Large intestine (tissue), 3 donors: ENCODE measurements around the gene KSR1. TPM values are rescaled to one million over a fixed set of nuclear protein-coding genes. Genes with fewer than 3 reads are reported as not detected.

Source experiments
- DNase-seq, 2 donors: peaks; one replicate each; pipeline versions ENCODE4 v3.0.0 to v3.0.0-alpha.2; 2013
- H3K27ac ChIP-seq: one replicate; pipeline ENCODE4 v1.5.1; 2013; ENCODE audit warnings: low read length
- H3K27me3 ChIP-seq: 2 replicates; pipeline ENCODE4 v1.6.1; 2013; ENCODE audit warnings: low read length; ENCODE audit not compliant: control insufficient read depth, insufficient read depth
- H3K36me3 ChIP-seq: 2 replicates; pipeline ENCODE4 v1.6.1; 2013; ENCODE audit warnings: low read length; ENCODE audit not compliant: control insufficient read depth, insufficient read depth
- H3K4me1 ChIP-seq: one replicate; pipeline ENCODE4 v1.6.1; 2013; ENCODE audit warnings: low read length; ENCODE audit not compliant: control insufficient read depth, insufficient read depth
- H3K4me3 ChIP-seq: one replicate; pipeline ENCODE4 v1.5.1; 2013; ENCODE audit warnings: low read length
- H3K9me3 ChIP-seq: one replicate; pipeline ENCODE4 v1.6.1; 2013; ENCODE audit warnings: mild to moderate bottlenecking, low read depth, low read length, moderate library complexity; ENCODE audit not compliant: control insufficient read depth
- WGBS: methylation state at CpG from one replicate; pipeline ENCODE4 v1.1.5; 2013; ENCODE audit warnings: low lambda C conversion rate; ENCODE audit not compliant: insufficient coverage; 5-methylcytosine and 5-hydroxymethylcytosine counted together
- polyA plus RNA-seq: library from polyadenylated mRNA; unstranded; fragments of 120-200 nt; gene quantifications from one replicate; pipeline ENCODE4 v1.2.1, GENCODE V29; 2013

KSR1 gene
- polyA plus RNA-seq, 1 donor = 65.0 TPM

DNA sequence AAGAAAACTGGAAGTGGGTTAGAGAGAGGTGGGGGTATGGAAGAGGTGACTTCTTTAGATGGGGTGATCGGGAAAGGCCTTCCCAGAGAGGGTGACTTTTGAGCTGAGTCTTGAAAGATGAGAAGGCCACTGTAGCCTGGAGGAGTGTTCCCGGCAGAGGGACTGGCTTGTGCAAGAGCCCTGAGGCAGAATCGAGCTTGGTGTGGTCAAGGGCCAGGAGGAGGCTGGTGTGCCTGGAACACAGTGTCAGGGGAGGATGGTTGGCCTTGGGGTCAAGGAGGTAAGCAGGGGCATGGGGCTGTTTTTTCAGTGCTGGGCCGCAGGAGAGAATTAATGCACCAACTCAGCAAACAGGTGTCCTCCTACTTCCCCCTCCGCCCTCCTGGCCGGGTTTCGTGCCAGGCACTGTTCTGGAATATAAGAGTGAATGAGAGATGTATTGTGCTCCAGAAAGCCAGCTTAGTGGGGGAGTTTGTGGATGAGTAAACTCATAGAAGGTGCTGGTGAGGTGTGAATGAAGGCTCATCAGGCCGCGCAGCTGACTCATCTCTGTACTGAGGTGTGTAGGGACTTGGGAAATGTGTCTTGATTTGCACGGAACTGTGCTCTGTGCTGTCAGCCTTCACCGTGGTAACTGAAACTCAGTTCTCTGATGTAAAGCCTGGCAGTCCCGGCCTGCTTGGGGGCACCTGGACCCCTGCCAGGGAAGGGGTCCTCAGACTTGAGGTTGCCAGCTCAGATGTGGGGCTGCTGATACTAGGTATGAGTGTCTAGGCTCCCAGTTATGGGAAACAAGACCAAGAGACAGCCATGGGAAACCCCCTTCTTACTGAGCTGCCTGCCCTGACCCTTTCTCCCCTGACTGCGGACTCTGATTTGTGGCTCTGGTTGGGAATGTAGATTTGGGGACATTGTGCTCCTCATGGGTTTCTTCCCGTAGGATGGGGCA lies 15.3 kb downstream of the KSR1 start:
- Histone ChIP-seq H3K27me3 (no peaks in the 10 kb centered on the region), H3K9me3 (no peaks in the 10 kb centered on the region), H3K4me3 (no peak overlapping the region), H3K4me1 (no peaks in the 10 kb centered on the region), H3K27ac (no peak overlapping the region), H3K36me3 (no peaks in the 10 kb centered on the region)
- DNase-seq = no peak
- no CpG with 5 or more reads among the region's 14 CpGs for WGBS

GRCh38 chr17:27473190-27473747 lies 17.0 kb downstream of the KSR1 start:
- DNase-seq = no peak
- Histone ChIP-seq H3K27ac (no peak overlapping the region), H3K36me3 (no peaks in the 10 kb centered on the region), H3K4me3 (no peak overlapping the region), H3K9me3 (no peaks in the 10 kb centered on the region), H3K27me3 (no peaks in the 10 kb centered on the region), H3K4me1 (no peaks in the 10 kb centered on the region)
- no CpG with 5 or more reads among the region's 6 CpGs for WGBS

GRCh38 chr17:27473748-27474609 lies 17.7 kb downstream of the KSR1 start:
- Histone ChIP-seq H3K27ac (no peak overlapping the region), H3K27me3 (no peaks in the 10 kb centered on the region), H3K9me3 (no peaks in the 10 kb centered on the region), H3K4me3 (no peak overlapping the region), H3K36me3 (no peaks in the 10 kb centered on the region), H3K4me1 (no peaks in the 10 kb centered on the region)
- DNase-seq = no peak
- no CpG with 5 or more reads among the region's 8 CpGs for WGBS

DNA sequence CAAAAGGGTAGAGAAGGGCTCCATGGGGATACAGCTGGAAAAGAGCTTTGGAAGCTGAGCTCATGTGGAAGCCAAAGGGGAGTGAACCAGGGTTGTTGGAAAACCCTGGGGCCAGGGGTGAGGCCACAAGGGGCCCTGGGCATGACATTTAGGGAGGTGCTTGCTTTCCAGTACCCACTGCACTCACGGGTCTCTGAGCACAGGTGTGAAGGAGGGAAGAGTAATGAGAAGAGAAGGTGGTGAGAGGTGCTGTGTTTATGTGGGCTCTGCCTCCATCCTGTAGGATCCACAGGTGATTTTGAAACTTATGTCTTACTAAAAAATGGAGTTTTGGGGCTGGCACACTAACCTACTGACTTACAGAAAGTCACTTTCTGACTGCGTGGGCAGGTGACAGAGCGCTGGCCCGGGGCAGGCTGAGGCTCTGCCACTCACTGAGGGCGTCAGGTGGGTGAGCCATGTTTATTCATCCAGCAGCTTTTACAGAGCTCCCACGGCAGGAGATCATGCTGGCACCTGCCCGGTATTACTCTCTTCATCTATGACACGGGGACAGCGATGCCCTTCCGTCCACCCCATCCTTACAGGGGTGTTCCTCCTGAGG lies 18.9 kb downstream of the KSR1 start:
- Histone ChIP-seq H3K36me3 (no peaks in the 10 kb centered on the region), H3K27ac (no peak overlapping the region), H3K9me3 (no peaks in the 10 kb centered on the region), H3K27me3 (no peaks in the 10 kb centered on the region), H3K4me1 (no peaks in the 10 kb centered on the region), H3K4me3 (no peak overlapping the region)
- DNase-seq = no peak
- WGBS = no CpG with 5 or more reads among the region's 10 CpGs

DNA sequence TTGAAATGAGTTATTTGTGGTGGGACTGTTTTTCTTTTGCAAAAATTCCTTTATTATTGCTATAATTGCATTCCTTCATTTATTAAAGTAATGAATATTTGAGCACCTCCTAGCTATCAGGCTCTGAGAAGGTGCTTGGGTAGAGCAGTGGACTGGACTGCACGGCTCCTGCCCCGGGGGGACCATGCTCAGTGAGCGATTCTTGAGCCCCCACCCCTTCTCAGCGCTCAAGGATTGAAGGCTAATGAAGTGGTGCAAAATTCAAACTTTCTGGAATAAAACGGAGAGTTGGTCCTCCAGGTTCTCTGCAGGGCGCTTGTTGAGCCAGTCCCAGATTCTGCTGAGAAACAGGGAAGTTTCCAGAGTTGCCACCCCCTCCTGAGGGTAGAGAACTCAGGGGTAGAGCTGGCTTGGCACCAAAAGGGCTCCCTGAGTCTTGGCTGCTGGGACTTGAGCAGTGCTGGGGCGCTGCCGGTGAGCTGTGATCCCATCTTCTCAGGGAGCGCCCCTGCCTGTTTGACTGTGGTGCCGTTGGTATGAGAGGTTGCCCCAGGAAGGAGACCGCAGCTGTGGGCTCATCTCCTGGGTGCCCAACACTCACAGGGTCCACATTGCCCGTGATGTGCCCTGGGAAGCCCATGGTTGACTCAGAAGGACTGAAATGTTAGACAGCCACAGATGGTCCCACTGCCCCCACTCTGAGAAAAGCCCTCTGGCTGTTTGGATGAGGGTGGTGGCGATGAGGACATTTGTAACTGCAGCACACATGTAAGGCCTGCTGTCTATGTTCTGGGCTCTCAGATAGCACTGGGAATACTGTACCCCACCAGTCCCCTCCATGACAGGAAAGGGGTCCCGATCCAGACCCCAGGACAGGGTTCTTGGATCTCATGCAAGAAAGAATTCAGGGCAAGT lies 20.0 kb downstream of the KSR1 start:
- Histone ChIP-seq H3K27me3 (no peaks in the 10 kb centered on the region), H3K27ac (no peak overlapping the region), H3K36me3 (no peaks in the 10 kb centered on the region), H3K4me1 (no peaks in the 10 kb centered on the region), H3K4me3 (no peak overlapping the region), H3K9me3 (no peaks in the 10 kb centered on the region)
- no peak for DNase-seq
- WGBS = no CpG with 5 or more reads among the region's 14 CpGs

GRCh38 chr17:27477050-27477888 lies 21.0 kb downstream of the KSR1 start:
- no peaks in the 10 kb centered on the region for H3K36me3 ChIP-seq
- no peak overlapping the region for H3K4me3 ChIP-seq
- H3K9me3 ChIP-seq = no peaks in the 10 kb centered on the region
- H3K4me1 ChIP-seq = peaks cover 4% of the 10 kb centered on the region
- no peak for DNase-seq
- H3K27ac ChIP-seq = no peak overlapping the region
- no CpG with 5 or more reads among the region's 9 CpGs for WGBS
- no peaks in the 10 kb centered on the region for H3K27me3 ChIP-seq

GRCh38 chr17:27477971-27478684 lies 21.9 kb downstream of the KSR1 start:
- H3K4me1 ChIP-seq = peaks cover 4% of the 10 kb centered on the region
- H3K9me3 ChIP-seq = no peaks in the 10 kb centered on the region
- H3K27me3 ChIP-seq = no peaks in the 10 kb centered on the region
- no peak overlapping the region for H3K27ac ChIP-seq
- no peaks in the 10 kb centered on the region for H3K36me3 ChIP-seq
- no peak overlapping the region for H3K4me3 ChIP-seq
- no CpG with 5 or more reads among the region's 9 CpGs for WGBS
- DNase-seq = no peak

DNA sequence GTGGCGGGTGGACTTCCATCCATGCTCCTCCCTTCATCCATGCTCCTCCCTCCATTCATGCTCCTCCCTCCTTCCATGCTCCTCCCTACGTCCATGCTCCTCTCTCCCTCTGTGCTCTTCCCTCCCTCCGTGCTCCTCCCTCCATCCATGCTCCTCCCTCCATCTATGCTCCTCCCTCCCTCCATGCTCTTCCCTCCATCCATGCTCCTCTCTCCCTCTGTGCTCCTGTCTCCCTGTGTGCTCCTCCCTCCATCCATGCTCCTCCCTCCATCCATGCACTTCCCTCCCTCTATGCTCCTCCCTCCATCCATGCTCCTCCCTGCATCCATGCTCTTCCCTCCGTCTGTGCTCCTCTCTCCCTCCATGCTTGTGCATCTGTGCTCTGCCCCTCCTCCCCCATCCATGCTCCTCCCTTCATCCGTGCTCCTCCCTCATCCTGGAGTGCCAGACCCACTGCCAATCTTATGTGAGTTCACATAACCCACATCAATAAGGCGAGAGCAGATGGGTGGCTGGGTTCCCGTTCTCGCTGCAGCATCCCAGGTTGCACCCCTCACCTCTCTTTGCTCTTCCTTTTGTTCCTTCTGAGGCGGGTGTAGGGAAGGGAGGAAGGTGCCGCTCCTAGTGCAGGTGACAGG lies 22.8 kb downstream of the KSR1 start:
- H3K9me3 ChIP-seq = no peaks in the 10 kb centered on the region
- H3K4me1 ChIP-seq = peaks cover 4% of the 10 kb centered on the region
- no peaks in the 10 kb centered on the region for H3K27me3 ChIP-seq
- H3K27ac ChIP-seq = no peak overlapping the region
- 94% methylated on average over 2 of the region's 10 CpGs for WGBS
- H3K4me3 ChIP-seq = no peak overlapping the region
- H3K36me3 ChIP-seq = peaks cover 4% of the 10 kb centered on the region
- DNase-seq = no peak
